K562 (cell line): ENCODE data around the gene MACROD2. TPM values are rescaled to one million over a fixed set of nuclear protein-coding genes. Genes with fewer than 3 reads are reported as not detected.

Experiments
- ATAC-seq: fragments of 200-7000 bp; cut with Tn5 transposase; 3 replicates; pipeline ENCODE4 v1.9.1; 2020; ENCODE audit warnings: moderate library complexity
- BruUV-seq: library from RNA; stranded (reverse); fragments of 400-500 nt; replicated peaks from 2 replicates; lab custom pipeline; 2021; lab: Mats Ljungman, UMichigan
- CTCF ChIA-PET: fragments of 300-600 bp; formaldehyde crosslinking; extraction: SDS; loops from one replicate; lab custom pipeline; 2021; ENCODE audit warnings: low intra/inter-chr PET ratio; lab: Yijun Ruan, JAX
- POLR2A ChIA-PET: fragments of 300-600, 350-650 bp; sonication (Branson Sonifier 250); formaldehyde crosslinking; extraction: SDS; loops from one replicate; lab custom pipeline; 2021; ENCODE audit warnings: antibody characterized with exemption, inconsistent platforms; lab: Yijun Ruan, JAX
- DNase-seq, 4 experiments: peaks; one replicate each; pipeline versions ENCODE4 v3.0.0 to v3.0.0-alpha.2; 2011 to 2018; ENCODE audit warnings: low spot score in 3 of 4, mixed read lengths in 3 of 4; ENCODE audit errors: extremely low read depth in 1 of 4
- FAIRE-seq: peaks from 2 replicates; lab custom pipeline; 2011; peaks lifted over from hg19 to GRCh38; lab: Jason Lieb, UNC
- H2AFZ ChIP-seq: 2 replicates; pipeline ENCODE4 v1.6.0; 2011; ENCODE audit warnings: low read depth, low read length, control low read depth, inconsistent platforms
- H3K27ac ChIP-seq: fragments of 200-600 bp; 3 replicates; pipeline ENCODE4 v1.8.0; 2011; ENCODE audit warnings: low read depth, mild to moderate bottlenecking, control low read depth, inconsistent platforms, low read length, moderate library complexity, mixed read lengths; ENCODE audit errors: extremely low read depth
- H3K27me3 ChIP-seq, 2 experiments: fragments of 300-600 bp in 1 of 2; 2 replicates in 1 of 2; 3 replicates in 1 of 2; pipeline versions ENCODE4 v1.6.0 to v1.8.0; 2011; ENCODE audit warnings: inconsistent platforms in 2 of 2, low read length in 2 of 2, mild to moderate bottlenecking in 1 of 2, mixed read lengths in 1 of 2, moderate library complexity in 1 of 2; ENCODE audit not compliant: control insufficient read depth in 2 of 2, insufficient read depth in 2 of 2
- H3K36me3 ChIP-seq: fragments of 300-600 bp; 3 replicates; pipeline ENCODE4 v1.8.0; 2011; ENCODE audit warnings: mild to moderate bottlenecking, low read length, inconsistent platforms; ENCODE audit not compliant: control insufficient read depth, insufficient read depth
- H3K4me1 ChIP-seq, 2 experiments: fragments of 200-600 bp in 1 of 2; replicated peaks in 1 of 2; 2 replicates in 1 of 2; 3 replicates in 1 of 2; pipeline versions ENCODE4 v1.5.1 to v1.8.0; 2011; ENCODE audit warnings: inconsistent platforms in 2 of 2, low read length in 2 of 2, mild to moderate bottlenecking in 1 of 2, mixed read lengths in 1 of 2, moderate library complexity in 1 of 2; ENCODE audit not compliant: control insufficient read depth in 2 of 2, insufficient read depth in 2 of 2
- H3K4me2 ChIP-seq: 2 replicates; pipeline ENCODE4 v1.6.1; 2011; ENCODE audit warnings: low read length, control low read depth, inconsistent platforms, mixed read lengths; ENCODE audit not compliant: insufficient read depth
- H3K4me3 ChIP-seq: fragments of 200-600 bp; sonication (generic), shearing (Covaris generic); 2 replicates; pipeline ENCODE4 v1.5.1; 2016; ENCODE audit warnings: control low read depth, inconsistent platforms
- H3K79me2 ChIP-seq: fragments of 200-600 bp; 3 replicates; pipeline ENCODE4 v1.8.0; 2011; ENCODE audit warnings: low read length, inconsistent platforms; ENCODE audit not compliant: control insufficient read depth, insufficient read depth
- H3K9ac ChIP-seq, 2 experiments: 2 replicates each; pipeline versions ENCODE4 v1.6.0 to v1.6.1; 2011; ENCODE audit warnings: low read depth in 2 of 2, low read length in 2 of 2, control low read depth in 1 of 2, inconsistent platforms in 1 of 2, mild to moderate bottlenecking in 1 of 2, mixed read lengths in 1 of 2; ENCODE audit not compliant: insufficient read depth in 1 of 2
- H3K9me1 ChIP-seq: one replicate; pipeline ENCODE4 v1.6.0; 2011; ENCODE audit warnings: inconsistent platforms, mild to moderate bottlenecking, low read length, moderate library complexity; ENCODE audit not compliant: control insufficient read depth, insufficient read depth
- H3K9me3 ChIP-seq: replicated peaks from 2 replicates; pipeline ENCODE4 v1.5.1; 2011; ENCODE audit warnings: low read depth, low read length, inconsistent platforms; ENCODE audit not compliant: control insufficient read depth, insufficient read depth
- H4K20me1 ChIP-seq: replicated peaks from 2 replicates; pipeline ENCODE4 v1.6.1; 2011; ENCODE audit warnings: low read length, inconsistent platforms, mixed read lengths; ENCODE audit not compliant: control insufficient read depth, insufficient read depth
- BHLHE40 ChIP-seq: IDR thresholded peaks from 2 replicates; pipeline ENCODE4 v1.6.1; 2011; ENCODE audit warnings: low read length, improper control_type of control experiment
- BRF1 ChIP-seq: IDR thresholded peaks from 3 replicates; pipeline ENCODE4 v1.6.1; 2011; ENCODE audit warnings: borderline replicate concordance, mild to moderate bottlenecking; ENCODE audit not compliant: insufficient read length; ENCODE audit errors: extremely low read depth
- FUS ChIP-seq: fragments of 200-400 bp; formaldehyde crosslinking; optimal IDR thresholded peaks from 2 replicates; pipeline ENCODE3; 2017; ENCODE audit warnings: low read depth, low read length
- SPI1 ChIP-seq: IDR thresholded peaks from 2 replicates; pipeline ENCODE4 v1.6.1; 2011; ENCODE audit warnings: low read depth, low read length, control low read depth, borderline replicate concordance
- TAL1 ChIP-seq: fragments of 450-650 bp; IDR thresholded peaks from 2 replicates; pipeline ENCODE4 v1.6.1; 2016; ENCODE audit warnings: mild to moderate bottlenecking
- ZBED1 ChIP-seq: IDR thresholded peaks from 2 replicates; pipeline ENCODE4 v1.6.1; 2014
- ZFP30 ChIP-seq: fragments of 250-450 bp; sonication (Bioruptor Pico); IDR thresholded peaks from 2 replicates; pipeline ENCODE4 v1.8.0; 2022; ENCODE audit warnings: moderate library complexity, mild to moderate bottlenecking, inconsistent platforms, borderline replicate concordance
- ZFP36 ChIP-seq: fragments of 150-350 bp; IDR thresholded peaks from 2 replicates; pipeline ENCODE4 v1.6.1; 2018; ENCODE audit warnings: low read length, low read depth; ENCODE audit not compliant: partially characterized antibody
- ZNF165 ChIP-seq: fragments of 250-450 bp; sonication (Bioruptor Pico); IDR thresholded peaks from 2 replicates; pipeline ENCODE4 v1.4.0; 2020; ENCODE audit warnings: borderline replicate concordance
- ZNF282 ChIP-seq: sonication (generic); formaldehyde crosslinking; IDR thresholded peaks from 2 replicates; pipeline ENCODE4 v1.8.1; 2023; ENCODE audit warnings: missing genetic modification reagents
- ZNF780A ChIP-seq: fragments of 250-450 bp; sonication (Bioruptor Pico); IDR thresholded peaks from 2 replicates; pipeline ENCODE4 v1.5.0; 2021; ENCODE audit warnings: mild to moderate bottlenecking
- WGBS: fragments of 100-300 bp; shearing (Covaris generic); methylation state at CpG from one replicate; pipeline ENCODE4 v1.1.6; 2016; ENCODE audit warnings: low coverage, mixed read lengths; ENCODE audit not compliant: insufficient coverage; ENCODE audit errors: missing lambda C conversion rate; 5-methylcytosine and 5-hydroxymethylcytosine counted together
- in situ Hi-C: fragments of 300-500 bp; cut with MboI; formaldehyde crosslinking; loops from 4 replicates; pipeline ENCODE4 v1.15.0; 2018; ENCODE audit warnings: inconsistent platforms, mixed read lengths
- intact Hi-C: fragments of 100-400 bp; cut with micrococcal nuclease; formaldehyde crosslinking; loops from 2 replicates; pipeline ENCODE4 v1.14.2; 2022
- polyA plus RNA-seq, 8 experiments: library from polyadenylated mRNA; depleted of rRNA in 4 of 8; stranded (reverse) in 5 of 8; unstranded in 3 of 8; fragments of >200 nt; fragmentation: Nextera tagmentation in 2 of 8; fragmentation: Illumina TruSeq in 1 of 8; extraction: Ambion mirVana in 2 of 8; extraction: Trizol in 1 of 8; gene quantifications; 2 replicates each; pipeline versions ENCODE4 v1.2.1 to v1.2.3, GENCODE V29; 2011 to 2014; ENCODE audit warnings: inconsistent platforms in 1 of 8, missing spikeins in 1 of 8
- total RNA-seq, 7 experiments: library from RNA; depleted of rRNA in 6 of 7; stranded (reverse); fragments of >200 nt in 6 of 7; fragmentation: Illumina TruSeq in 2 of 7; extraction: Trizol in 2 of 7; gene quantifications; 2 replicates each; pipeline versions ENCODE4 v1.2.1 to v1.2.3, GENCODE V29; 2011 to 2021; ENCODE audit warnings: low replicate concordance in 1 of 7
- TF ChIP-seq, protein P1 (sequence below), 3 experiments: IDR thresholded peaks in 2 of 3; conservative IDR thresholded peaks in 1 of 3; 2 replicates each; pipeline ENCODE4 v1.5.1; 2011 to 2012; ENCODE audit warnings: low read length in 3 of 3, mild to moderate bottlenecking in 3 of 3, control low read depth in 2 of 3, improper control_type of control experiment in 1 of 3, inconsistent platforms in 1 of 3, low read depth in 1 of 3, mixed read lengths in 1 of 3, moderate library complexity in 1 of 3; ENCODE audit not compliant: insufficient read depth in 2 of 3
- TF ChIP-seq, protein P2 (sequence below): fragments of 450-650 bp; formaldehyde crosslinking; IDR thresholded peaks from 2 replicates; pipeline ENCODE4 v1.4.0; 2020; ENCODE audit warnings: mild to moderate bottlenecking, moderate library complexity

Gene MACROD2
- total and polyA plus RNA-seq, 9 of the 15 experiments (the other 6 are each of a cell fraction or from before 2014, with no cell fraction given), result not detected

DNA sequence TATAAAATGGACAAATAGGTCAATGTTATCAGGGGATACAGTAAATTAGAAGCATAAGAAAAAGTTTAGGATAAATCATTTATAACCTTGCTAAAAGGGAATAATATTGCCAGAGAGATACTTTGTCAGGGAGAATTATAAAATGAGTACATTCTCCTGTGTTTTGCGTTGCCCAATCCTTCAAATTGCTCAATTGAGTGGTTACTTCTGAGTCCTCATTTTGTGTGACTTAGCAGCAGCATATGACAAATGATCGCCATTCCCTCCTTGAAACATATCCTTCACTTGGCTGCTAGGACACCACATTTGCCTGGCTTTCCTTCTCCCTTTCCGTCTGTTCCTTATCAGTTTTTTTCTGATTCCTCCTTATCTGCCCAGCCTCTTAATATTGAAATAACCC lies 448.8 kb downstream of the MACROD2 start:
- Histone ChIP-seq H4K20me1 (no peaks in the 10 kb centered on the region), H3K27me3 (no peaks in the 10 kb centered on the region), H3K27ac (no peak overlapping the region), H3K36me3 (no peaks in the 10 kb centered on the region), H3K9me1 (no peaks in the 10 kb centered on the region), H3K4me1 (no peaks in the 10 kb centered on the region), H2AFZ (no peak overlapping the region), H3K4me3 (no peak overlapping the region), H3K9me3 (no peaks in the 10 kb centered on the region), H3K4me2 (no peak overlapping the region), H3K9ac (no peak overlapping the region), H3K79me2 (no peaks in the 10 kb centered on the region)
- in situ Hi-C loops, result no loop called here
- no TSS peak for BruUV-seq
- TF ChIP-seq, protein P1, sequence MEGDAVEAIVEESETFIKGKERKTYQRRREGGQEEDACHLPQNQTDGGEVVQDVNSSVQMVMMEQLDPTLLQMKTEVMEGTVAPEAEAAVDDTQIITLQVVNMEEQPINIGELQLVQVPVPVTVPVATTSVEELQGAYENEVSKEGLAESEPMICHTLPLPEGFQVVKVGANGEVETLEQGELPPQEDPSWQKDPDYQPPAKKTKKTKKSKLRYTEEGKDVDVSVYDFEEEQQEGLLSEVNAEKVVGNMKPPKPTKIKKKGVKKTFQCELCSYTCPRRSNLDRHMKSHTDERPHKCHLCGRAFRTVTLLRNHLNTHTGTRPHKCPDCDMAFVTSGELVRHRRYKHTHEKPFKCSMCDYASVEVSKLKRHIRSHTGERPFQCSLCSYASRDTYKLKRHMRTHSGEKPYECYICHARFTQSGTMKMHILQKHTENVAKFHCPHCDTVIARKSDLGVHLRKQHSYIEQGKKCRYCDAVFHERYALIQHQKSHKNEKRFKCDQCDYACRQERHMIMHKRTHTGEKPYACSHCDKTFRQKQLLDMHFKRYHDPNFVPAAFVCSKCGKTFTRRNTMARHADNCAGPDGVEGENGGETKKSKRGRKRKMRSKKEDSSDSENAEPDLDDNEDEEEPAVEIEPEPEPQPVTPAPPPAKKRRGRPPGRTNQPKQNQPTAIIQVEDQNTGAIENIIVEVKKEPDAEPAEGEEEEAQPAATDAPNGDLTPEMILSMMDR (IDR thresholded peaks at IDR 0.05 in 2 of 3, conservative IDR thresholded peaks at IDR 0.05 in 1 of 3; ENCODE audit: insufficient read depth in 2 of 3, low read depth in 1 of 3, low read length in 3 of 3), result no peak
- TF ChIP-seq ZNF780A (CRISPR knock-in tag) (no peak), ZNF282 (CRISPR knock-in tag) (no peak), ZFP30 (CRISPR knock-in tag) (no peak), BHLHE40 (no peak), ZBED1 (no peak), TAL1 (no peak), FUS (no peak), ZNF165 (CRISPR knock-in tag) (no peak), BRF1 (no peak), ZFP36 (no peak), SPI1 (no peak)
- TF ChIP-seq, protein P2, sequence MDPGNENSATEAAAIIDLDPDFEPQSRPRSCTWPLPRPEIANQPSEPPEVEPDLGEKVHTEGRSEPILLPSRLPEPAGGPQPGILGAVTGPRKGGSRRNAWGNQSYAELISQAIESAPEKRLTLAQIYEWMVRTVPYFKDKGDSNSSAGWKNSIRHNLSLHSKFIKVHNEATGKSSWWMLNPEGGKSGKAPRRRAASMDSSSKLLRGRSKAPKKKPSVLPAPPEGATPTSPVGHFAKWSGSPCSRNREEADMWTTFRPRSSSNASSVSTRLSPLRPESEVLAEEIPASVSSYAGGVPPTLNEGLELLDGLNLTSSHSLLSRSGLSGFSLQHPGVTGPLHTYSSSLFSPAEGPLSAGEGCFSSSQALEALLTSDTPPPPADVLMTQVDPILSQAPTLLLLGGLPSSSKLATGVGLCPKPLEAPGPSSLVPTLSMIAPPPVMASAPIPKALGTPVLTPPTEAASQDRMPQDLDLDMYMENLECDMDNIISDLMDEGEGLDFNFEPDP (CRISPR knock-in tag), result no peak
- 3% methylated on average over 3 of the region's 3 CpGs for WGBS
- CTCF ChIA-PET, result no interaction called here
- POLR2A ChIA-PET, result no interaction called here
- intact Hi-C loops, result no loop called here
- ATAC-seq (no peak), DNase-seq (no peak), FAIRE-seq (no peak)
